Right renal cortex interstitium (tissue), 3 donors: ENCODE results near the gene PHACTR2. TPM values are rescaled to one million over a fixed set of nuclear protein-coding genes. Genes with fewer than 3 reads are reported as not detected.
"Not testable (repeated sequence)": the region's sequence is repeated elsewhere in the genome, so short reads cannot be mapped to it uniquely, and the experiment has no call there.

Experiments used
- DNase-seq, 3 donors: peaks; one replicate each; pipeline ENCODE4 v3.0.0-alpha.2; 2013; ENCODE audit warnings: low read depth in 3 of 3, low spot score in 2 of 3
- polyA plus RNA-seq, 3 donors: library from polyadenylated mRNA; unstranded; fragments of 120-200 nt; gene quantifications; one replicate each; pipeline ENCODE4 v1.2.1, GENCODE V29; 2013; ENCODE audit not compliant: insufficient read length in 3 of 3

PHACTR2 gene
- polyA plus RNA-seq, 3 donors: 31.8 to 39.0 (median 34.3) TPM

DNA sequence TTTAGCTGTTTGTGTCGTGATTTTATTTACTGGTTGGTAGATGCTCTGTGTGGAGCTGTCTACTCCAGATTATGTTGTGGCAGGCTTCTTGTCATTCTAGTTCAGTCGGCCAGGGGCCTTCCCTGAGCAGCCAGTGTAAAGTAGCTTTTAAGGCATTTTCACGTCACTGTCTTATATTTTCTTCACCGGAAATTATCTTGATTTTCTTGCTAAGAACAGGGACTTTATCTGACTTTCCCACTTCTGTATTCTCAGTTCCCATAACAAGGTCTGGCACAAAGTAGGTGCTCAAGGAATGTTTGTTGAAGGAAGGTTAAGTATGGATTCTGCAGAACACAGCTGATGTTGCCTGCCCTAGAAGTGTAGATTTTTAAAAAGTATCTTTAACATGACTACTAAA lies 166.2 kb downstream of the PHACTR2 start:
- no peak for DNase-seq

- no peak for DNase-seq
Measured at GRCh38 chr6:143845033-143845432, 167.3 kb downstream of the PHACTR2 start.

GRCh38 chr6:143851706-143852105 lies 173.9 kb downstream of the PHACTR2 start:
- not testable (repeated sequence) for DNase-seq

DNA sequence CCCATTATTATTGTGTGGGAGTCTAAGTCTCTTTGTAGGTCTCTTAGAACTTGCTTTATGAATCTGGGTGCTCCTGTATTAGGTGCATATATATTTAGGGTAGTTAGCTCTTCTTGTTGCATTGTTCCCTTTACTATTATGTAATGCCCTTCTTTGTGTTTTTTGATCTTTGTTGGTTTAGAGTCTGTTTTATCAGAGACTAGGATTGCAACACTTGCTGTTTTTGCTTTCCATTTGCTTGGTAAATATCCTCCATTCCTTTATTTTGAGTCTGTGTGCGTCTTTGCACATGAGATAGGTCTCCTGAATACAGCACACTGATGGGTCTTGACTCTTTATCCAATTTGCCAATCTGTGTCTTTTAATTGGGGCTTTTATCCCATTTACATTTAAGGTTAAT lies 177.3 kb downstream of the PHACTR2 start:
- not testable (repeated sequence) for DNase-seq

DNA sequence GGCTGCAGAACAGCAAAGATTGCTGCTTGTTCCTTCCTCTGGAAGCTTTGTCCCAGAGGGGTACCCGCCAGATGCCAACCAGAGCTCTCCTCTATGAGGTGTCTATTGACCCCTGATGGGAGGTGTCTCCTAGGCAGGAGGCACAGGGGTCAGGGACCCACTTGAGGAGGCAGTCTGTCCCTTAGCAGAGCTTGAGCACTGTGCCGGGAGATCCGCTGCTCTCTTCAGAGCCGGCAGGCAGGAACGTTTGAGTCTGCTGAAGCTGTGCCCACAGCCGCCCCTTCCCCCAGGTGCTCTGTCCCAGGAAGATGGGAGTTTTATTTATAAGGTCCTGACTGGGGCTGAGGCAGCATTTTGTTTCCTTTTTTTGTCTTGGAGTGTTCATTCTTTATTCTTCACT lies 179.0 kb downstream of the PHACTR2 start:
- not testable (repeated sequence) for DNase-seq

GRCh38 chr6:143857651-143858050 lies 179.9 kb downstream of the PHACTR2 start:
- no peak for DNase-seq

GRCh38 chr6:143859891-143860660 lies 182.3 kb downstream of the PHACTR2 start:
- no peak for DNase-seq

DNA sequence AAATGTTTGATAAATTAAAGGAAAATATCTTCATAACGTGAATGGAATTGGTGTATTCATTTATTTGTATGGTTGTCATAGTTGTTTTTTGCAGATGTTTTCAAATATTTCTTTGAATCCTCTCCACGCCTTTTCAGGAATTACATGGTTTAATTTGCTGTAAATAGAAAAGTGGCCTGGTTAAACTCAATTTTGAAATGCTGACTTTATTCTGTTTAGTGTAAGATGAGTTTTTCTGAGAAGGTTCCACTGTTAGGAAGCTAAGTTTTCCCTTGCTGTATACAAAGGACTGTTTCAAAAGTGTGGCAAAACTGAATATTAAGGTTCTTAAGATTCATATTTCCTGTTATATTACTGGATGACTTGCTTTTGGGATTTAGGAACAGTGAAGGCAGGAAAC lies 186.0 kb downstream of the PHACTR2 start:
- DNase-seq: no peak

- no peak for DNase-seq
Measured at GRCh38 chr6:143864234-143864633, 186.5 kb downstream of the PHACTR2 start, which contains the start of gene ZC2HC1B. TSS of gene ZC2HC1B (plus strand) at chr6:143864474. CDS start at chr6:143864540, 66 bp downstream.

GRCh38 chr6:143867236-143867635 lies 189.5 kb downstream of the PHACTR2 start:
- DNase-seq: no peak

DNA sequence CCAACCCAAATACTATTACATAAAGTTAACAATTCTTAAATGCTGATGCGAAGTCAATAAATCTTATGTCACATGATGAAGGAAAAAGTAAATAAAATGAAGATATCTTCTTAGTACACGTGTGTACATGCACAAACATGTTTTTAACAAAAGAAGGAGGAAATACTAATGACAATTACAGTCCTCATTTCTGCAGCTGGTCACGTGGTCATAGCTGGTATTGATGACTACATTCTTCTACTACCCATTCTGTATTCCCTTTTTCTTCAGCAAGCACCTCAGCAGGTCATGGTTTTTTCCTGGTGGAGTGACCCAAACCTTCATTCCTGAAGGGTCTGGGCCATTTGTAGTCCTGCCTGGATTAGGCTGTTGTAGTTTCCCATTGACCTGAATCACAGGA lies 191.0 kb downstream of the PHACTR2 start:
- not testable (repeated sequence) for DNase-seq

GRCh38 chr6:143871202-143871730 lies 193.5 kb downstream of the PHACTR2 start:
- not testable (repeated sequence) for DNase-seq

DNA sequence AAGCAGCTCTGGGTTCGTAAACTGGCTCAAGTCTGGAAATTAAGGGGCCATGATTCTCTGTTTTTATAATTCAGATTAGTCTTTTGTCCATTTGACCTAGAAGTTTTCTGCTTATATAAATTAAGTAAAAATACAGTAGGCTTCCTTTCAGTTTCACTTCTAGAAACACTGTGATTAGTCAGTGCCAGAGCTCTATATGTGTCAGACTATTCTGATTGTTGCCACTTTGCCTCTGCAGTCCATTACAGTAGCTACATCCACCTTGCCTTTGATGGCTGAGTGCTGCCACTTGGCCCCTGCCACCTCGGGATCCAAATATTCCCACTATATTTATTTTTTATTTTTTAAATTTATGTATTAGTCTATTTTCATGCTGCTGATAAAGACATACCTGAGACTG lies 194.4 kb downstream of the PHACTR2 start:
- no peak for DNase-seq

DNA sequence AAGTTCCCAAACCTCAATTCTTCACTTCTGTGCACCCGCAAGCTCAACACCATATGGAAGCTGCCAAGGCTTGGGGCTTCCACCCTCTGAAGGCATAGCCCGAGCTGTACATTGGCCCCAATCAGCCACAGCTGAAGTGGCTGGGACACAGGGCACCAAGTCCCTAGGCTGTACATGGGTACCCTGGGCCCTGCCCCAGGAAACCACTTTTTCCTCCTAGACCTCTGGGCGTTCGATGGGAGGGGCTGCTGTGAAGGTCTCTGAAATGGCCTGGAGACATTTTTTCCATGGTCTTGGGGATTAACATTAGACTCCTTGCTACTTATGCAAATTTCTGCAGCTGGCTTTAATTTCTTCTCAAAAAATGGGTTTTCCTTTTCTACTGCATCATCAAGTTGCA lies 195.8 kb downstream of the PHACTR2 start:
- not testable (repeated sequence) for DNase-seq

DNA sequence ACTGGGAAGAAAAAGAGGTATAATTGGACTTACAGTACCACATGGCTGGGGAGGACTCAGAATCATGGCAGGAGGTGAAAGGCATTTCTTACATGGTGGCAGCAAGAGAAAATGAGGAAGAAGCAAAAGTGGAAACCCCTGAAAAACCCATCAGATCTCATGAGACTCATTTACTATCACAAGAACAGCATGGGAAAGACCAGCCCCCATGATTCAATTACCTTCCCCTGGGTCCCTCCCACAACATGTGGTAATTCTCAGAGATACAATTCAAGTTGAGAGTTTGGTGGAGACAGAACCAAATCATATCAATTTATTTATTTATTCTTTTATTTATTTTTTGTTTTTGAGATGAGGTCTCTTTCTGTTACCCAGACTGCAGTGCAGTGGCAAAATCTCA lies 196.7 kb downstream of the PHACTR2 start:
- not testable (repeated sequence) for DNase-seq

DNA sequence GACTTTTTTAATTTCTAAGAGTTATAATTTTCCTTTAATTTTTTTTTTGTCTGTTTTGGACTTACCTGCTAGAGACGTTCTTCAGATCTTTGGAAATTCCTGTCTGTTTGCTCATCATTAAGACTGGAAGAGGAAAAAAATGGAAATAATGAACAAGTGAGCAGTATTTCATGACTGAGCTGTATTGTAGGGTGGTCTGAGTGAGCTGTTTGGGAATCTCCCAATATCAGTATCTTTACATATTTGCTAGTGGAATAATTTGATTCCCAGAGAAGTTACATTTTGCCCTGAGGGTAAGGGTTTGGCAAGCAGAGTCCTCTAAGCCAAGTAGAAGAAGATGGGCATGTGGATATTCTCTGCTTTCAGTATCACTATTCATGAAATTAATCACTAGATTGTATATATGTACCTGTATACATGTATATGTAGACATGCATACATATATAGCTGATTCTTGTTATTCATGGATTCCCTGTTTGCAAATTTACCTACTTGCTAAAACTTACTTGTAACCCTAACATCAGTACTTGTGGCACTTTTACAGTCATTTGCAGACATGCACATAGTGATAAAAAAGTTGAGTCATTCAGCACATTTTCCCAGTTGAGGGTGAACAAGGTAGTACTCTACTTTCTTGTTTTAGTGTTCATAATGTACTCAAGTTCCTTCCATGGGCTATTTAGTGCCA lies 200.0 kb downstream of the PHACTR2 start:
- no peak for DNase-seq

- DNase-seq: no peak
Measured at GRCh38 chr6:143878272-143878760, 200.6 kb downstream of the PHACTR2 start.

DNA sequence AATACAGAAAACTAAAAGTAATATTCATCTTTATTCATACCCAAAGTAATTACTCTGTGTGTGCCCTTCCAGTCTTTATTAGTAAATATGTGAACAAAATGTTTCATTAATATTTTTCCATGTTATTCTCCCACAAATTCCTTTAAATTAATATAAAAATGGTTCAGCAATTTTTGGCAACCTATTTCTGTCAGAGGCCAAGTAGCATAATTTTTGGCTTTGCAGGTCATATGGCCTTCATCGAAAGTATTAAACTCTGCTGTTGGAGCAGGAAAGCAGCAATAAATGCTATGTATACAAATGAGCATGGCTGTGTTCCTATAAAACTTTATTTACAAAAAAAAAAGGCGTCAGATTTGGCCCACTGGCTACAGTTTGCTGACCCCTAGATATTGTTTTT lies 202.6 kb downstream of the PHACTR2 start:
- DNase-seq: no peak
